Epidermal melanocyte (primary cell): Measurements from ENCODE around the gene ZSCAN5B.
"Not testable (repeated sequence)": the region's sequence is repeated elsewhere in the genome, so short reads cannot be mapped to it uniquely, and the experiment has no call there.

ENCODE experiments used
- DNase-seq: peaks from one replicate; pipeline ENCODE4 v3.0.0; 2011; ENCODE audit warnings: low spot score; ENCODE audit not compliant: insufficient read length

The ZSCAN5B gene

DNA sequence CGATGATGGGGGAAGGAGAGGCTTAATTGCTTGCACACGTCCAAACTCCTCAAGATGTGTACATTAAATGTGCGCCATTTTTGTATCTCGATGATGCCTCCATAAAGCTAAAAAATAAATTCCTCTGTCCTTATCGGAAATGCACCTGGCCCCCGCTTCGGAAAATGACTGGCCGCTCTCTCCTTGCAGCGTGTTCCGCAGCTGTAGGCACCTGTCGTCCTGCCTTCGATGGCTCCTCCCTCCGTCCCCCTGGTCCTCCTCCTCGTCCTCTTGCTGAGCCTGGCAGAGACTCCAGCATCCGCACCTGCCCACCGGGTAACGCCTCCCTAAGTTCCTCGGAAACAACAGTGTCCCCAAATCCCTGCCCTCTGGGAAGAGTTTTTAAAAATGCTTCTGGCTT, 20.7 kb downstream of the ZSCAN5B start:
- DNase-seq, result no peak

DNA sequence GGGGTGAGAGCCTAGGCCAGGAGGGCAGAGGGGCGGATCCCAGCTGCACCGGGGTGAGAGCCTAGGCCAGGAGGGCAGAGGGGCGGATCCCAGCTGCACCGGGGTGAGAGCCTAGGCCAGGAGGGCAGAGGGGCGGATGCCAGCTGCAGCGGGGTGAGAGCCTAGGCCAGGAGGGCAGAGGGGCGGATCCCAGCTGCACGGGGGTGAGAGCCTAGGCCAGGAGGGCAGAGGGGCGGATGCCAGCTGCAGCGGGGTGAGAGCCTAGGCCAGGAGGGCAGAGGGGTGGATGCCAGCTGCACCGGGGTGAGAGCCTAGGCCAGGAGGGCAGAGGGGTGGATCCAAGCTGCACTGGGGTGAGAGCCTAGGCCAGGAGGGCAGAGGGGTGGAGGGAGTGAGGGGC, 21.3 kb downstream of the ZSCAN5B start:
- DNase-seq, result not testable (repeated sequence)

DNA sequence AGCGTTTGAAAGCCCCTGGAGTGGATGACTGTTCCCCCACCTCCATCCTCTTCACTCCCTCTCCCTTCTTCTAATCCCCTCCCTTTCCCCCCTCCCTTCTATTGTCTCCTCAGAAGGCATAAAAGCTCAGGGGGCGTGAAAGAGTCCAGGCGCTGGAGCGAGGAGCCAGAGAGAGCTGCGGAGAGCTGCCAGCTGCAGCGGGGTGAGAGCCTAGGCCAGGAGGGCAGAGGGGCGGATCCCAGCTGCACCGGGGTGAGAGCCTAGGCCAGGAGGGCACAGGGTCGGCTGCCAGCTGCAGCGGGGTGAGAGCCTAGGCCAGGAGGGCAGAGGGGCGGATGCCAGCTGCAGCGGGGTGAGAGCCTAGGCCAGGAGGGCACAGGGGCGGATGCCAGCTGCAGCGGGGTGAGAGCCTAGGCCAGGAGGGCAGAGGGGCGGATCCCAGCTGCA, 21.7 kb downstream of the ZSCAN5B start, which contains the start of gene GALP:
TSS of gene GALP (plus strand) at position 148 of the 447 bp plus-strand sequence. CDS start 1,101 bp downstream, outside the sequence.
- DNase-seq, result not testable (repeated sequence)

DNA sequence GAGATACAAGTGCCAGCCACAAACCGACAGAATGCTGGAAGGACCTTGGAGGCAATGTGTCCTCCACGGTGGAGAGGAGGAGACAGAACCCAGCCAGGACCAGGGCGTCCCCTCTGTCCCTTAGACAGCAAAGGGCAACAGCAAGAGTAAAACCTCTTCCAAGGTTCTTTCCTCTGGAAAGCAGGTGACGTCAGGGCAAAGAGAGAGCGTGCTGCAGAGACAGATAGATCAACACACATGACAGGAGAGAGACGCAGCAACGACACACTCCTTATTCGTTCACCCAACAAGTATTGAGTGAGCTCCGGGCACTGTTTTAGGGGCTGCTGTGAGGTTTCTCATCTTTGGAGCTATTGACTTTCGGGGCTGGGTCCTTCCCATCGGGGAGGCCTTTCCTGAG, 23.0 kb downstream of the ZSCAN5B start:
- DNase-seq, result no peak

DNA sequence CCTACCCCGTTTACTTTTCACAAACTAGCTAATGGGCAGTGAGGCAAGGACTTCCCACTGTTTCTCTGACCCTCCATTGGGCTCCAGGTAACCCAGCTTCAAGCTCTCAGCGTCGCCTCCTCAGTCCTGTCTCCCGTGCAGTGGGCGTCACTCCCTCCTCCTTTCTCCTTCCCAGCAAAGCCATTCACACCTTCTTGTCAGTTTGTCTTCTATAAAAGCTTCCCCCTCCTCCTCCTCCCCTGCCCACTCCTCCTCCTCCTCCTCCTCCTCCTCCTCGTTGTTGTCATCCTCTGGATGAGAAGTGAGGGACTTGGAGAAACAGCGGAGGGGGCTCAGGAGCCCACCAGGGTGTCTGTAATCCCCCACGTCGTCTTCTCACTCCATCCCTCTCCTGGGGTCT, 23.5 kb downstream of the ZSCAN5B start:
- no peak for DNase-seq

DNA sequence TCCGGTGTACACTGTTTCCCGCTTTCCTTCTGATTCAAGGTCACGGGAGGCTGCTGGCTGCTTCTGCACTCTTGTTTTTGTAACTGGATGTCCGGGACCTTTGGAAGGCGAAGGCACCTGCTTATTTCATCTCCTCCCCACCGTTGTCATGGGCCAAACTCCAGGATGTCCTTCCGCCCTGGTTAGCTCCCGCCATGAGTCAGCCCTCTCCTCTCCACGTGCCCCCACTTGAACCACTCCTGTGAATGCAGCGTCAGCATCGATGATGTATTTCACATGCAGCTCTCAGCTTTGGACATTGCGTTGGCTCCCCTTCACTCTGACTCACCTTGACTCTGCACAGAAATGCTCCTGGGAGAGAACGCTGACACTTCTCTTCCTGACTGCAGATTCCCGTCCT, 27.3 kb downstream of the ZSCAN5B start:
- no peak for DNase-seq

DNA sequence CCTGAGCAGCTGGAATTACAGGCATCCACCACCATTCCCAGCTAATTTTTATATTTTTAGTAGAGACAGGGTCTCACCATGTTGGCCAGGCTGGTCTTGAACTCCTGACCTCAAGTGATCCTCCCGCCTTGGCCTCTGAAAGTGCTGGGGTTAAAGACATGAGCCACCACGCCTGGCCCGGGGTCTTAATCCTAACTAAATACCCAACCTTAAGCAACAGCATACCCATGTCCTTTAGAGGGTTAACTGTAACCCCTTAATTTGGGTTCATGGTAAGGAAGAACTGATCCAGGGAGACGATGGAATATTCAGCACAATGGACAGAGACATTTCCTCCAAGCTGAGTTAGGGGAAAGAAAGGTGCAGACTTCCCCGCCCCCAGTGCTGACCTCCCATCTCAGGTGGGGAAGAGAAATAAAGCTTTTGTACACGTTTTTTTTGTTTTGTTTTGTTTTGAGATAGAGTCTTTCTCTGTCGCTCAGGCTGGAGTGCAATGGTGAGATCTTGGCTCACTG, 30.5 kb downstream of the ZSCAN5B start:
- no peak for DNase-seq

DNA sequence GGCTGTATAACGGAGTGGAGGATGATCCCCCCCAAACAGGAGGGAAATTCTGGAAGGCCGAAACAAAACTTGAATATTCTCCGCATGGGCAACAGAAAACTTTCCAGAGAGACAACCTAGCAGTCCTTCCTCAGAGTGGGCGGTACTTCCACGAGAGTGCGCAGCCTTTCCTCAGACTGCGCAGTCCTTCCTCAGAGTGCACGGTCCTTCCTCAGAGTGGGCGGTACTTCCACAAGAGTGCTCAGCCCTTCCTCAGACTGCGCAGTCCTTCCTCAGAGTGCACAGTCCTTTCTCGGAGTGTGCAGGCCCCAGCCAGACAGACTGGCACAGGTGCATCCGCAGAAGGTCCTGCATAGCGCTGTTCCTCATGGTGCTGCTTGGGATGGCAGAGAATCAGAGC, 34.5 kb downstream of the ZSCAN5B start:
- DNase-seq, result no peak

DNA sequence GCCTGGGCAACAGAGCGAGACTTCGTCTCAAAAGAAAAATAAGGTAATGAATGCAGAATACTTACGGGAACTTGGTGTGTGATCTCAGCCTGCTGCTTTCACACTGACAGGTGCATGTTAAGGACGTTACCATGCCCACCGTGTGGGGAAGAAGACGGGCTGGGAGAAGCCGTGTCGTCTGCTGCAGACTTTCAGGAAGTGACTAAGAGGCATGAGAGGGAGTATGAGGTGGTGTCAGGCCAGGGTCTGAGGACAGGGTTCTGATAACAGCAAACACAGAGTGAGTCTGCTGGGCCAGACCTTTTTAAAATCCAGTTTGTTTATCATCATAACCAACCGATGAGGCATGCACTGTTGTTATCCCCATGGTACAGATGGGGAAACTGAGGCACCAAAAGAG, 35.3 kb downstream of the ZSCAN5B start:
- no peak for DNase-seq

DNA sequence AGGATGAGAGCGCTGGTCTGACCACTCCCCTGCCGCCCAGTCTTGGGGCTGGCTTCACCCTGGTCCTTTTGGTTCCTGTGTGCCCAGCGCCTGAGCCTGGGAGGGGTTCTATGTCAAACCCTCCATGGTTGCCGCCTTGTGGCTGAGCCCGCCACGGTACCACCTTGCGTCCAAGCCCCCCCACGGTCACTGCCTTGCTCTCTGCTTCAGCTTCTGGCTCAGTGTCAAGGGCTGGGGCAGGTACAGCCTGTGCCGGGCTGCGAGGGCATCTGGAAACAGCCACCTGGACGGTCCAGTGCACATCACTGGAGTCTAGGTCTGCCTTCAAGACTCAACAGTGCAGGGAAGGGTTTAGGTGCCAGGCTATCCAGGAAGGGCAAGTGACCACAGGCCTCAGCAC, 36.0 kb downstream of the ZSCAN5B start:
- no peak for DNase-seq

DNA sequence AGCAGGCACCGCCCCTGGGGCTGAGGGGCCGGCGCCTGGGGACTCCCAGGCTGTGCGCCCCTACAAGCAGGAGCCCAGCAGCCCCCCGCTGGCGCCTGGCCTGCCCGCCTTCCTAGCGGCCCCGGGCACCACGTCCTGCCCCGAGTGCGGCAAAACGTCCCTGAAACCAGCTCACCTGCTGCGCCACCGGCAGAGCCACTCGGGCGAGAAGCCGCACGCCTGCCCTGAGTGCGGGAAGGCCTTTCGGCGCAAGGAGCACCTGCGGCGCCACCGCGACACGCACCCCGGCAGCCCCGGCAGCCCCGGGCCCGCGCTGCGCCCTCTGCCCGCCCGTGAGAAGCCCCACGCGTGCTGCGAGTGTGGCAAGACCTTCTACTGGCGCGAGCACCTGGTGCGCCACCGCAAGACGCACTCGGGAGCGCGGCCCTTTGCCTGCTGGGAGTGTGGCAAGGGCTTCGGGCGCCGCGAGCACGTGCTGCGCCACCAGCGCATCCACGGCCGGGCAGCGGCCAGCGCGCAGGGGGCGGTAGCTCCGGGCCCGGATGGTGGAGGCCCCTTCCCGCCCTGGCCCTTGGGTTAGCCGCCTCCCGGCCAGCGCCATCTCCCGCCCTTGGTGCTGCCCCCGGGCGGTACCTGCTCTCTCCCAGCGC, 37.8 kb downstream of the ZSCAN5B start:
- no peak for DNase-seq

DNA sequence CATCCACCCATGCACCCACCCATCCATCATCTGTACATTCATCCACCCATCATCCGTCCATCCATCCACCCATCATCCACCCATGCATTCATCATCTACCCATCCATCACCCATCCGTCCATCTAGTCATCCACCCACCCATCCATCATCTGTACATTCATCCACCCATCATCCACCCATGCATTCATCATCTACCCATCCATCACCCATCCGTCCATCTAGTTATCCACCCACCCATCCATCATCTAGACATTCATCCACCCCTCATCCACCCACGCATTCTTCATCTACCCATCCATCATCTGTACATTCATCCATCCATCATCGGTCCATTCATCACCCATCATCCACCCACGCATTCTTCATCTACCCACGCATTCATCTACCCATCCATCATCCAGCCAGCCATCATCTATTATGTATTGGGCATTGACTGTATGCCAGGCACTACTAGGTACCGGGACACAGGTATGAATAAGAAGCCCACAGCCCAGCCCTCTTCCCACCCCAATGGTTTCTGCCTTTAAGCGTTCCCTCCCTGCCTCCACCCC, 38.5 kb downstream of the ZSCAN5B start:
- DNase-seq, result no peak

DNA sequence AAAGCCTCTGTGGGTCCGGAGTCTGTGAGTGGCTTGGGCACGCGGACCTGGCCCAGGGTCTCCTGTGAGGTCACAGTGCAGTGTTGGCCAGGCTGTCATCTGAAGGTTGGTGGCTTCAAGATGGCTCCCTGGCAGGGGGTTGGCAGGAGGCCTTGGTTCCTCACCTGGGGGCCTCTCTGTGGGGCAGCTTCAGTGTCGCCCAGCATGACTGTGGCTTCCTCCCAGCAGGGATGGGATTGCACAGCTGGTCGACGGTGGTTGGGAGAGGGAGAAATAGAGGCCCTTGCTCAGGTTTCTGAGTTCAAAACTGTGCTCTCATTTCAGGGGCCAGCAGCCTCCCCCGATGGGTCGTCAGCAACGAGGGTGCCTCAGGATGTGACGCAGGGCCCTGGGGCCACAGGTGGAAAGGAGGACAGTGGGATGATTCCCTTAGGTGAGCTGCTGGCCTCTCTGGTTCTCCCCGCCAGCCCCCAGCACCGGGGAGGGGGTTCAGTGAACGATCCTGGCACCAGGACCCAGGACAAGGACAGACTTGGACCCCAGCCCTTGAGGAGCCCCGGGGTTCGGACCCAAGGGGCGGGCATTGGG, 39.3 kb downstream of the ZSCAN5B start:
- DNase-seq, result no peak

DNA sequence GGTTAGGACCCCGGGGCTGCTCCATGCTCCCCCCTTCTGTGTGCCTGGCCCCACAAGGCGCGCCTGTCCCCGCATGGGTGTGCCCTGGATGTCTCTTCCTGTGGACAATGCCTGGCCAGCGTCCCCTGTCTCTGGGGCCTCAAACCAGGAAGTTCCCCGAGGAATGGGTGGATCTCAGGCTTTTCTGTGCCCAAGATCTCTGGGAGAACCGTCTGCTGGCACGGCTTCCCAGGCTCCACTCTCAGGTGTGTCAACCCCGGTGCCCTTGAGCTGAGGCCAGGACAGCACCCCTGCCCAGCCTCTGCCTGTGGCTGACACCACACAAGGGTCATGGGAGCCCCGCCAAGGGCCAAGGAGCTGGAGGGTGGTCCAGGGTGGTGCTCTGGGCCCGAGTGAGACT, 40.8 kb downstream of the ZSCAN5B start:
- DNase-seq, result no peak

DNA sequence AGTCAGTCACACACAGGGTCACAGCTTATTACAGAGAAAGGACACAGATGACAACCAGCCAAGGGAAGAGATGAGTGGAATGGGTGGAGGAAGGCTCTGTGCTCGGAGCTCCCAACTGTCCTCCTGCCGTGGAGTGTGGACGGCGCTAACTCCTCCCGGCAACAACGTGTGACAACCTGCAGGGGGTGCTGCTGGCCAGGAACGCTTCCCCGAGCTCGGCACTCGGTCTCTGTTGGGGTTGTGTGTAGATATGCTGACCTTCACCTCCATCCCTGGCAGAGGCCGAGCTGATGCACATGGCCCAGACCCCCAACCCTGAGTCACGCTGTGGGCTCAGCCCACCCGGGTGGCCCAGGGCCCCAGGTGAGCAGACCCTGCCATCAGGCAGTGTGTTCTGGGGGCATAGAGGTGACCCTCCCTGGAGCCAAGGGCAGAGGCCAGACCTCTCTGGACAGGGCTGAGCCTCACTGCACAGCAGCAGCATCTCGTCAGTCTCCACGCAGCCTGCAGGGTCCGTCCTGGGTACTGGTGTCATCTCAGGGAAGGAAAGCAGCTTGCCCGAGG, 42.4 kb downstream of the ZSCAN5B start:
- DNase-seq, result no peak

DNA sequence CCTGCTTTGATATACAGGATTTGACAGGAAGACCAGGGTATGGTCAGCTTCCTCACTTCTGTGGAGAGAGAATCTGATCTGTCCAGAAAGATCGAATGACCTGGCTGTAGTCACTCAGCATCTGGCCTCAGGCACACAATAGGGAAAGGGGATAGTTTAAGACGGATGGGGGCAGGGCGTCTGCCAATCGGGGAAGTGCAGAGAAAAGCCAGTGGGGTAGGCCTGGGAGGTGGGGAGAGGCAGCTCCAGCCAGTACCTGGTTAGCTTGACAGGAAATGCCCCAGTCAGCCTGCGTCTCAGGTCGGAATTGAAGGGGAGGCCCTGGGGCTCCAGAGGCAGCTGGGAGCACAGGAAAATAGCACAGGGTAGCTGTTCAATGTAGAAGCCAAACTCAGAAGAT, 44.1 kb downstream of the ZSCAN5B start:
- no peak for DNase-seq

DNA sequence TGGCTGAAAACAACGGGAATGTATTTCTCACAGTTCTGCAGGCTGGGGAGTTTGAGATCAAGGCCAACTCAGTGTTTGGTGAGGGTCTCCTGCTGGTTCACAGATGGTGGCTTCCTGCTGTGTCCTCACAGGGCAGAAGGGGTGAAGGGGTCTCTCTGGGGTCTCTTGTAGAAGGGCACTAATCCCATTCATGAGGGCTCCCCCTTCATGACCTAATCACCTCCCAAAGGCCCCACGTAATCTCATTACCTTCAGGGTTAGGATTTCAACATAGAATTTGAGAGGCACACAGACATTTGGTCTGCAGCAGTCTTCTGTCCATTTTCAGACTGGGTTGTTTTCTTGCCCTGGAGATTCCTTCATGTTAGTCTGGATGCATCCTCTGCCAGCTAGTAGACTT, 44.9 kb downstream of the ZSCAN5B start:
- DNase-seq, result no peak

DNA sequence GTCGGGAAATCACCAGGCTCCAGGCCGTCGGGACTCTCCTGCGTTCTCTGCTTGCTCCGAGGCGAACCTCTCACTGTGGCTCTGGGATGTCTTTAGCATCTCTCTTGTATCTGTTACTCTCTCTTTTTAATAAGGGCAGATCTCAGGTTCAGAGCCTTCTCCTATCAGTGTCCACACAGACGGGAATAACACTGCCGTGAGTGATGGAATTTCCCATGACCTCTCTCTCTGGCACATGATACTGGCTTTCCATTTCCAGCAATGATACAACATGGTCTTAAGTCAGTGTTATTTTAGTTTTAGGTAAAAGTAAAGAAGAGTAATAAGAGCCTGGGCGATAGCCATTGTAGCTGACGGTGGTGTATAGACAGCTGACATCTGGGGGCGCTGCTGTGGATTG, 47.2 kb downstream of the ZSCAN5B start:
- no peak for DNase-seq

DNA sequence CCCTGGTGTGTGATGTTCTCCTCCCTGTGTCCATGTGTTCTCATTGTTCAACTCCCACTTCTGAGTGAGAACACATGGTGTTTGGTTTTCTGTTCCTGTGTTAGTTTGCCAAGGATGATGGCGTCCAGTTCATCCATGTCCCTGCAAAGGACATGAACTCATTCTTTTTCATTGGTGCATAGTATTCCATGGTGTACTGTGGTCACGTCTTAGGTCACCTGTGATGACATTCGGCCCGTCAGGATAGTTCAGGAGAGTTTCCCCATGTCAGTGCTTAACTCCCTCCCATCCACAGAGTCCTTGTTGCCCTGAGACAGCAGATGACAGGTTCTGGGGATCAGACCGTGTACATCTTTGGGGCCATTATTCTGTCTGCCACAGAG, 47.9 kb downstream of the ZSCAN5B start:
- DNase-seq, result no peak

DNA sequence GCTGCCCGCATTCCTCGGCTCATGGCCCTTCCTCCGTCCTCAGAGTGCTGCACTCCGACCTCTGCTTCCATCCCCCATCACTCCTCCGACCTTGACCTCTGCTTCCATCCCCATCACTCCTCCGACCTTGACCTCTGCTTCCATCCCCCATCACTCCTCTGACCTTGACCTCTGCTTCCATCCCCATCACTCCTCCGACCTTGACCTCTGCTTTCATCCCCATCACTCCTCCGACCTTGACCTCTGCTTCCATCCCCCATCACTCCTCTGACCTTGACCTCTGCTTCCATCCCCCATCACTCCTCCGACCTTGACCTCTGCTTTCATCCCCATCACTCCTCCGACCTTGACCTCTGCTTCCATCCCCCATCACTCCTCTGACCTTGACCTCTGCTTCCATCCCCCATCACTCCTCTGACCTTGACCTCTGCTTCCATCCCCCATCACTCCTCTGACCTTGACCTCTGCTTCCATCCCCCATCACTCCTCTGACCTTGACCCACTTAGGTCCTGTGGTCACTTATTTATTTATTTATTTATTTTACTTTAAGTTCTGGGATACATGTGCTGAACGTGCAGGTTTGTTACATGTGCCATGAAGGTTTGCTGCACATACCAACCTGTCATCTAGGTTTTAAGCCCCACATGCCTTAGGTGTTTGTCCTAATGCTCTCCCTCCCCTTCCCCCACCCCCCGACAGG, 48.5 kb downstream of the ZSCAN5B start:
- not testable (repeated sequence) for DNase-seq

DNA sequence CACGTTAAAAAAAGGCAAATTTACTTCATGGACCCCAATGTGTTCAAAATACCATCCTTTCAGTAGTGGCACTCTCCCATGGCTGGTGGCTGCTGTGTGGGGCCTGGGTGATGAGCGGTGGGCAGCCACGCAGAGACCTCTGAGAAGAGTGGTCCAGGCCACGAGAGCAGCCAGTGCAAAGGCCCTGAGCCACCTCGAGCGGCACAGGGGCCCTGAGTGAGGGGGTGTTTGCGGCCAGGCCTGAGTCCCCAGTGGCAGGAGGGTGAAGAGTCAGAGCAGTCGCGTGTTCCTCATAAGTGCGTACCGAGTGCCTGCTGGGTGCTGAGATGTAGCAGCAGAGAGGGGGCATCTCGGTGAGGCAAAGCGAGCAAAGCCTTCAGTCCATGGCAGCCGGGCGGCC, 49.5 kb downstream of the ZSCAN5B start:
- DNase-seq, result no peak

DNA sequence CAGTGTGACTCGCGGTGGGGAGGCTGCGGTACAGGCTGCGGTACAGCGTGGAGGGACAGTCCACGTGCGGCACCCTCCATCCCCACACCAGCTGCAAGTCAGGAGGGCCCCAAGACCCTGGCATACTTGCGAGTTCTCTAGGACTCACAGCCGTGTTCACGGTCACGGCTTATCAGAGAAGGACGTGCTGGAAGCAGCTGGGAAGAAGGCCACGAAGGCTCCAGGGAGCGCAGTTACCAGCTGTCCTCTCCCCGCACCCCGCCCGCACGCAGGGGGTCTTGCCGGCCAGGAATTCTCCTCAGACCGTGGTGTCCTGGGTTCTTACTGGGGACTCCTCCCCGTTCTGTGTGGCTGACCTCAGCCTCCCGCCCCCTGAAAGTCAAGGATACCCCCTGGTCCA, 50.3 kb downstream of the ZSCAN5B start:
- DNase-seq, result peak; percentile 9
